Measurements from ENCODE around the gene TFDP1.

Gene TFDP1

GRCh38 chr13:113610266-113610665 lies 25.7 kb downstream of the TFDP1 start:
- no peak for TF ChIP-seq CTCF (IDR thresholded peaks at IDR 0.05)
- no peak for DNase-seq (ENCODE audit: low spot score)
- no peak overlapping the region for H3K27ac ChIP-seq
- H3K4me3 ChIP-seq: no peak overlapping the region

DNA sequence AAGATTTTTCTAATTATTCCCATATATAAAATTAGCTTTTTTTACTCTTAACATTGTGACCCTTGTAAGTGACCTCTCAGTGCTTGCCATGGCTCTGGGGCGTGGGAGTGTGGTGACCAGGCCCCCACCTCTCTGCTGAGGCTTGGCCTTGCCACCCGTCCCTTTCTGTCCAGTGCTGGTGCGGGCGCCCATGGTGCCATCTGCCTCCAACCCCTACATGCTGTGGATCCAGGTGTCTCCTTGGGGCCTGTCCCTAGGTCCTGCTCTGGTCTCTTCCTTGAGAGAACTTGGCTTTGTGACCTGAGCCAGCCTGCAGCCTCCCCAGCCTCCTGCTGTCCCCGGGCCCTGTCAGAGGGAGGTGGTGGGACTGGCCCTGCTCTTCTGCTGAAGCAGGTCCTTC lies 27.4 kb downstream of the TFDP1 start:
- DNase-seq (ENCODE audit: low spot score): no peak
- Histone ChIP-seq H3K27ac (no peak overlapping the region), H3K4me3 (no peak overlapping the region)
- no peak for TF ChIP-seq CTCF (IDR thresholded peaks at IDR 0.05)

GRCh38 chr13:113612607-113613006 lies 28.1 kb downstream of the TFDP1 start:
- no peak for TF ChIP-seq CTCF (IDR thresholded peaks at IDR 0.05)

GRCh38 chr13:113613789-113614379 lies 29.3 kb downstream of the TFDP1 start:
- DNase-seq (ENCODE audit: low spot score): no peak
- TF ChIP-seq CTCF (IDR thresholded peaks at IDR 0.05): no peak
- no peak overlapping the region for H3K27ac ChIP-seq
- H3K4me3 ChIP-seq: no peak overlapping the region

More at GRCh38 chr13:113612607-113613006, 28.1 kb downstream of the TFDP1 start:
- no peak overlapping the region for H3K4me3 ChIP-seq
- DNase-seq (ENCODE audit: low spot score): no peak
- no peak overlapping the region for H3K27ac ChIP-seq

GRCh38 chr13:113616281-113616906 lies 31.8 kb downstream of the TFDP1 start:
- DNase-seq (ENCODE audit: low spot score): no peak
- TF ChIP-seq CTCF (IDR thresholded peaks at IDR 0.05): no peak
- Histone ChIP-seq H3K4me3 (no peak overlapping the region), H3K27ac (no peak overlapping the region)

- H3K27ac ChIP-seq: no peak overlapping the region
- DNase-seq (ENCODE audit: low spot score): no peak
- no peak overlapping the region for H3K4me3 ChIP-seq
- no peak for TF ChIP-seq CTCF (IDR thresholded peaks at IDR 0.05)
Measured at GRCh38 chr13:113616991-113617749, 32.6 kb downstream of the TFDP1 start.
